ENCODE data around the gene RBX1.
"Not testable (repeated sequence)": the region's sequence is repeated elsewhere in the genome, so short reads cannot be mapped to it uniquely, and the experiment has no call there.

The RBX1 gene

DNA sequence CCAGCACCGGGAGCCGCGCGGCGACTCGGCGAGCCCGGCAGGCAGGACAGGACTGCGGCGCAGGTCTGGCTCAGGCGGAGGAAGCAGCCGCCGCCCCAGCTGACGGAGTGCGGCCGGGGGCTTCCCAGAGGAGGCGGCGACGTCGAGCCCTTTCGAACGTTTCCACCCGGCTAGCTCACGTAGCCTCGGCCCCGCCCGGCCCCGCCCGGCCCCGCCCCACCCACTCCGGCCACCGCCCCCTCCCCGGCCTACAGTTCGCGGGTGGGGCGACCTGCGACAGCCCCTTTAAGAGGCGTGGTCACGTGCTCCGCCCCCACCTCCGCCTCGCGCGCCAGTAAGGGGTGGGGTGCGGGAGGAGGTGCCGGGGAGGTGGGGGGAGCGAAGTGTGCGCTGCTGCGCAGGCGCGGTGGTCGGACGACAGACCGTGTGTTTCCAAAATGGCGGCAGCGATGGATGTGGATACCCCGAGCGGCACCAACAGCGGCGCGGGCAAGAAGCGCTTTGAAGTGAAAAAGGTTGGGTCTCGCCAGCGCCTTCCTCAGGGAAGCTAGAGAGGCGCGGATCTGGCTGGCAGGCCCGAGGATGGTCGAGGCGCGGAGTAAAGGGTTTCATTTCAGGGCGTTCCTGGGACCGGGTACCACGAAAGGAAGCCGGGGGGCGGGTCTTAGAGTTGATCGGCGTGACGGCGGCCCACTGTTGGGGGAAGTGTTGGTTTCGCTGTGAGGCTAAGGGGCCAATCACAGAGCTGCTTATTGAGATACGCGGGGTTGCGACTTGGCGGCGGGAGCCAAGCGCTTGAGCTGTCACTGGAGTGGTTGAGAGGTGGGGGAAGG, at the start of gene RBX1:
TSS of gene RBX1 (plus strand) at position 417 of the 833 bp plus-strand sequence. CDS start at position 438, 21 bp downstream.
- peak; percentile 99 for DNase-seq (ENCODE audit: low spot score)

DNA sequence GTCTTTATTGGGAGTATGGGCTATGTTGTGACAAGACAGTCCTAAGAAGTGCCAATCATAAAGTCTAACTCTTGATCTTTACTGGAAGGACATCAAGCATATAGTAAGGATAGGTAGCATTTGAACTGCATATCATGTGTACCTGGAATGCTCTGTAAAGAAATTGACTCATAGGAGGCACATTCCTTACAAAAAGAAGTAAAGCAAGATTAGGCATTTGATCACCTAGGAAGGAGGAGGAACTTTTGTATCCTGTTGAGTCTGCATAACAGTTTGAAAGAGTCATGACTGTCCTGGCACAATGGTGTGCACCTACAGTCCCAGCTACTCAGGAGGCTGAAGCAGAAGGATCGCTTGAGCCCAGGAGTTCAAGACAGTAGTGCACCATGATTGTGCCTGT, 47.1 kb upstream of the RBX1 start:
- DNase-seq (ENCODE audit: low spot score) = no peak

DNA sequence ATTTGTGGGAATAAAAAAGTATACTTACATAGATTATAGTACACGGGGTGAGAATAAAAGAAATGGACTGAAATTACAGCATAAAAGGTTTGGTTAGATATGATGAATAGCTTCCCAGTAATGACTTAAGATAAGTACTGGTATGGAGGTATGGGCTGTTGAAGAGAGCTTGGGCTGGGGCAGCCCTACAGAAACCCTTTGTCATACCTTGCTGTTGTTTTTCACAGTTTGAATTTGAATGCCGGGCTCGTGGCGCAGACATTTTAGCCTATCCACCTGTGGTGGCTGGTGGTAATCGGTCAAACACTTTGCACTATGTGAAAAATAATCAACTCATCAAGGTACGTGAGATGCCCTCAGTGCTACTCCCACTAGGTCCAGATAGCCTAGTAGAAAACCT, 42.3 kb upstream of the RBX1 start:
- DNase-seq (ENCODE audit: low spot score) = no peak

DNA sequence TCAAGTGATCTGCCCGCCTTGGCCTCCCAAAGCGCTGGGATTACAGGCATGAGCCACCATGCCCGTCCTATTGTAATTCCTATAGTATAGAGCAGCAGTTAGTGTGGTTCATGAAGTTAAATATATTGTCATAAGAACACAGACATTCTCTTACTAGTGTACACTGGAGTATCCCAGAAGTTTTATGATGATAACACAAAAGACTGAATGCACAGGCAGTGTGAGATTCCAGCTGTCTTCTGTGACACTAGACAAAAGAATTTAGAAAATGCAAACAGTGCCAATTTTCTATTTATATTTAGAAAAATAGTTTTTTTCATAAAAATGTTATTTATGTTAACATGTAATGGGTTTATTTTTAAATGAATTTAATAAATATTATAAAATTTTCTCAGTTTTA, 39.4 kb upstream of the RBX1 start:
- no peak for DNase-seq (ENCODE audit: low spot score)

DNA sequence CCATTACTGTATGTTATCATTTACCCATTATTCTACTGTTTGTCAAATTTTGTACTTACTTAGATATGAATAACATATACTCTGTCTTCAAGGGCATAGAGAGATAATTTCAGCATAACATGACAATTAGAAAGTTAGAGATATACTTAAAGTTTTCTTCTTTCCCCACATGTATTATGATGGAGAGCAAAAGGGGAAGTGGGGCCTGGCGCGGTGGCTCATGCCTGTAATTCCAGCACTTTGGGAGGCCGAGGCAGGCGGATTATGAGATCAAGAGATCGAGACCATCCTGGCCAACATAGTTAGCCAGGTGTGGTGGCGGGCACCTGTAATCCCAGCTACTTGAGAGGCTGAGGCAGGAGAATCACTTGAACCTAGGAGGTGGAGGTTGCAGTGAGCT, 38.2 kb upstream of the RBX1 start:
- not testable (repeated sequence) for DNase-seq (ENCODE audit: low spot score)

DNA sequence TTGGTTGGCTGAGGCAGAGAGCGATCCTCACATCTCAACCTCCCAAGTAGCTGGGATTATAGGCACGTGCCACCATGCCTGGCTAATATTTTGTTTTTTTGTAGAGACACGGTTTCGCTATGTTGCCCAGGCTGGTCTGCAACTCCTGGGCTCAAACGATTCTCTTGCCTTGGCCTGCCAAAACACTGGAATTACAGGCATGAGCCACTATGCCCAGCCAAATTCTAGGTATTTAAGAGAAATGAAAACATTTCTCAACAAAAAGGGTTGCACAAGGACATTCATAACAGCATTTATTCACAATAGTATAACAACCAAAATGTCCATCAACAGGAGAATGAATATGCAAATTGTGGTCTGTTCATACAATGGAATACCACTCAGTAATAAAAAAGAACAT, 31.7 kb upstream of the RBX1 start:
- DNase-seq (ENCODE audit: low spot score) = no peak

DNA sequence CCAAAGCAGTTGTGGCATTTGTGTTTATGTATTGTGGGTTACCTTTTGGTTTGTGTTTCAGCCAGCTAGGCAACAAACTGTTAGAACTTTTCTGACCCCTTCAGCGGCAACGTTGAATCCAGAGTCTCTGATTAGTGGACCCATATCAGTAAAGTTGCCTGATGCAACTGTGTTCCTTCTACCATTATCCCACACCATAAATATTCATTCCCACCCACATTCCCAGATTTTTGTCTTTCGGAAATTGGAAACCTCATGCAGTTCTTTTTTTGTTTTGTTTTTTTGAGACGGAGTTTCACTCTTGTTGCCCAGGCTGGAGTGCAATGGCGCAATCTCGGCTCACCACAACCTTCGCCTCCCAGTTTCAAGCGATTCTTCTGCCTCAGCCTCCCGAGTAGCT, 30.7 kb upstream of the RBX1 start:
- DNase-seq (ENCODE audit: low spot score) = no peak

DNA sequence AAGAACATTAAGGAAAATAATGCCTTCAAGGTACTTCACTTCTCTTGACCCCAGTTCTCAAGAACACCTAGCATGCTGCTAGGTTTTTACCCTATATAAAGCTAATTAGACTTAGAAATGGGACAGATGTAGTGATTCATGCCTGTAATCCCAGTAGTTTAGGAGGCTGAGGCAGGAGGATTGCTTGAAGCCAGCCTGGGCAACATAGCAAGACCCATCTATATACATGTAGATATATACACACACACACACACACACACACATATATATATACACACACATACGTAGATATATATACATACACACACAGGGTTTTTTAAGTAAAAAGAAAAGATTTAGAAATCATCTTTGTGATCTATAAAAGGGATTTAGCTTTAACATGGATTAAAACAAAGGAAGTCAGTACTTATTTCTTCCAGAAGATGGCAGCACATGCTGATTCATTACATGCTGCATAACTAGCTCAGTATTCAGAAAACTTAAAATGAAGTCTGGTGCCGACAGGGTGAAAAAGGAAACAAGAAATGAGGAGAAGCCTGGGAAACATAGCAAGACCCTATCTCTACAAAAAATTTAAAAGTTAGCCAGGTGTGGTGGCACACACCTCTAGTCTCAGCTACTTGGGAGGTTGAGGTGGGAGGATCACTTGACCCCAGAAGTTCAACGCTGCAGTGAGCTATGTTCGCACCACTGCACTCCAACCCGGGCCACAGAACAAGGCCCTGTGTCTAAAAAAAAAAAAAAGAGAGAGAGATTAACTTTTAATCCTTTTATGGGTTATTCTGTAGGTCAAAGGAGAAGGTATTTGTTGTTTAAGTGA, 28.5 kb upstream of the RBX1 start:
- peak; percentile 51 for DNase-seq (ENCODE audit: low spot score)

DNA sequence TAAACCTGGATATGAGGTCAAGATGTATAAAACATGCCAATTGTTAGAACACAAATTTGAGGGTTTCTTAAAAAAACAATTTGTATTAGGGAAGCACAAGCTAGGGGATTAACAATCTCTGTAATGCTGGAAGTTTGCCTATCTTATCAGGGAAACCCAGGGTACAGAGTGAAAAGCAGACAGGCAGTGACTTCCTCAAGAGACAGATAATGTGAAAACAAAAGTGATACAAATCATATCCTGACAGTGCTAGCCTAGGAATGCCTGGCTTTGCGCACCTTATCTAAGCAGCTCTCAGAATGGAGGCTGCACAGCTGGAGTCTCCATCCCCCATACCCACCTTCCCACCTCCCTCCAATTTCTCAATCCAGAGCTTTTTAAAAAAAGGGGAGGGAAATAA, 22.5 kb upstream of the RBX1 start:
- no peak for DNase-seq (ENCODE audit: low spot score)

DNA sequence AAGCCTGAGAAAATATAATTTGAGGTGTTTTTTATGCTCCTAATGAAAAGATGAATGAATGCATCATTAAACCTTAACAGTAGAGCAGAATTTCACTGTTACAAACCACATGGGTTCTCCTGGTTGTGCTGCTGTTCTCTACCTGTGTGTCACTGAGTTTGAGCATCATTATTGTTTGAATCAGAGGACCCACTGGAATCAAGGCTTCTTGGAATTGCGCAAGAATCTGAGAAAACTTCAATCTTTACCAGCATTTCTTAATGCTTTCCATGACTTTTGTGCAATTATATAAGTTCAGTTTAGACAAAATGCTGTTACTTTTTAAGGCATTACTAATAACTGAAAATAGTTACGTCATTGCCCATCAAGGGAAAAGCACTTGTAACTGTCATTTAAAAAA, 18.8 kb upstream of the RBX1 start:
- DNase-seq (ENCODE audit: low spot score) = no peak

DNA sequence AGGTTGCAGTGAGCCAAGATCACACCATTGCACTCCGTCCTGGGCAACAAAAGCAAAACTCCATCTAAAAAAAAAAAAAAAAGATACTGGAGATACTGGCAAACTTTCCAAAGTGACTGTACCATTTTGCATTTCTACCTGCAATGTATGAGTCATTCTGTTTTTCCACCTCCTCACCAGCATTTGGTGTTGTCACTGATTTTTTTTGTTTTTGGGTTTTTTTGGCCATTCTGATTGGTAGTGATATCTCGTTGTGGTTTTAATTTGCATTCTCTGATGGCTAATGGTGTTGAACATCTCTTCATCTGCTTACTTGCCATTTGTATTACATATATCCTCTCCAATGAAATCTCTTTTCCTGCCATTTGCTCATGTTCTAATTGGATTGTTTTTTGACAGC, 12.0 kb upstream of the RBX1 start:
- no peak for DNase-seq (ENCODE audit: low spot score)

DNA sequence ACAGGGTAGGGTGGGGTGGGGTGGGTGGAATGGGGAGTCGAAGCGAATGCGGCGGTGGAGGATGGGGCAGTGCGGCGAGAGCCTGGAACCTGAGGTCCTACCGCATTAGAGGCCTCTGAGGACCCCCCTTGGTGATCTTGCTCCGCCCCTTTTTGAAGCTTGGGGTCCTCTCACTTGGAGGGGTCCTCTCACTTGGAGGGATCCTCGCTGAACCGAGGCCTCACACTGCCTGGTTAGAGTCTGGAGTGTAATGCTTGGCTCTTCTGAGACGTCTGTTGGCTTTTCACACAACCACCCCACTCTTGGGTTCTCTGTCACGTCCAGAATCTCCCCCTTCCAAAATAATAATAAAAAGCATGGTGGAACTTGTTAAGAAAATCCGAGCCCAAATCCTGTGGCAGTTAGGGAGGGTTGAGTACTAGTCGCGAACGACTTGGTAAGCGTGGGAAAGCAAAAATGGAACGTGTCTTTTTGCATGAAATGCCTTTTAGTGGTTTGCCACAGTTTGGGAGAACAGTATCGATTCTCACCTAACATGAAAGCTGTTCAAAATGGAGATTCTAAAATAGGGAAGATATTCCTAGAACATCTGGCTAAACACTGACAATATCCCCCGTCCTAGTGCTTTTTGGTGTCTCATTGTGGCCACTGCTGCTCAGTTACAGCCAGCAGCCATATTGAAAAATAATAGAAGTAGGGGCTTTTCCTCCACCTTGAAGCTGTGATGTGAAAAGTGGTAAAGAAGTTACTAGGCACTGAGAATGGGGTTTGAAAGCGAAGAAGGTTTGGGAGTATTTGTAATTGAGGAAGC, 822 bp downstream of the RBX1 start:
- no peak for DNase-seq (ENCODE audit: low spot score)

DNA sequence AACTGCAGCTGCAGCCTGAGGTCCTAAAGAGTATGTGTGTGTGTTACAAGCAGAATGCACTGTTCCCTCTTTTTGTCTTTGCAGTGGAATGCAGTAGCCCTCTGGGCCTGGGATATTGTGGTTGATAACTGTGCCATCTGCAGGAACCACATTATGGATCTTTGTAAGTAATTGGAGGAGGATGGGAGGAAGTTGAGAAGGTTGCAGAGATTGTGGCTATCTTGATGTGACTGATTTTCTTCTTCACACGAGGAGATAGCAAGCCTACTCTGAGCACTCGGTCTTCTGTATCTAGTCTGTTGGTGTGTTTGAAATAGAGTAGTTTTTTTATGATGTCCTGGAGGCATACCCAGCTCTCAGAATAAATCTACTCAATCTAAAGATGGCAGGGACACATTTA, 2.3 kb downstream of the RBX1 start:
- no peak for DNase-seq (ENCODE audit: low spot score)

DNA sequence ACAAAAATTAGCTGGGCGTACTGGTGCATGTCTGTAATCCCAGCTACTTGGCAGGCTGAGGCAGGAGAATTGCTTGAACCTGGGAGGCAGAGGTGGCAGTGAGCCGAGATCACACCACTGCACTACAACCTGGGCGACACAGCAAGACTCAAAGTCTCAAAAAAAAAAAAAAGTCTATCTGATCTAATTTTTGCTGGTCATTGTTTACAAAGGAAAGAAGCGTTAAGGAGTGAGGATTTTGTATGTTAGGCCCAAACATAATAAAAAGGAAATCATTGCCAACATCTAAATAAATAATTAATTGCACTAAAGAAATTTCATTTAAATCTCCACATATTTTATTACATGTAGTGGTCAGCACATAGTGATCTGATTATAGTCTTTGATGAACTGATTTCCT, 2.9 kb downstream of the RBX1 start:
- DNase-seq (ENCODE audit: low spot score) = no peak

DNA sequence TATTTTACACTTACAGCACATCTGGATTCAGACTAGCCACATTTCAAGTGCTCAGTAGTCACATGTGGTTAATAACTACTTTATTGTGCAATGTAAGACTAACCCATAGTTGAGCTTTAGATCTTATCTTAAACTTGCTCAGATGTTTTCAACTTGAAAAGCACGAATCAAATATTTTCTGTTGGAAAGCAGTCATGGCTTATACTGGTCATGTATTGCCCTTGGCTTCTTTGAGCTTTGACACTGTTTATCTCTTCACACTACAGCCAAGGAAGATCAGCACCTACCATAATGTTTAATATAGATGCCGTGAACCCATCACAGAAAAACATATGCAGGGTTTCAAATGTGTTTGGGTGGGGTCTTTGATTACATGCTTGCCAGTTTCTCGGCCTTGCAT, 4.4 kb downstream of the RBX1 start:
- DNase-seq (ENCODE audit: low spot score) = no peak

DNA sequence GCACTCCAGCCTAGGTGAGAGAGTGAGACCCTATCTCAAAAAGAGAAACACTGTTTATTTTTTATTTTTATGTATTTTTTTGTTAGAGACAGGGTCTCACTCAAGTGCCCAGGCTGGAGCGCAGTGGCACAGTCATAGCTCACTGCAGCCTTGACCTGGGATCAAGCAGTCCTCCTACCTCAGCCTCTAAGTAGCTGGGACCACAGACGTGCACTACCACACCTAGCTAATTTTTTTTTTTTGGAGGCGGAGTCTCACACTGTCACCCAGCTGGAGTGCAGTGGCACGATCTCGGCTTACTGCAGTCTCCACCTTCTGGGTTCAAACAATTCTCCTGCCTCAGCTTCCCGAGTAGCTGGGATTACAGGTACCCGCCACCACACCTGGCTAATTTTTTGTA, 6.4 kb downstream of the RBX1 start:
- no peak for DNase-seq (ENCODE audit: low spot score)

DNA sequence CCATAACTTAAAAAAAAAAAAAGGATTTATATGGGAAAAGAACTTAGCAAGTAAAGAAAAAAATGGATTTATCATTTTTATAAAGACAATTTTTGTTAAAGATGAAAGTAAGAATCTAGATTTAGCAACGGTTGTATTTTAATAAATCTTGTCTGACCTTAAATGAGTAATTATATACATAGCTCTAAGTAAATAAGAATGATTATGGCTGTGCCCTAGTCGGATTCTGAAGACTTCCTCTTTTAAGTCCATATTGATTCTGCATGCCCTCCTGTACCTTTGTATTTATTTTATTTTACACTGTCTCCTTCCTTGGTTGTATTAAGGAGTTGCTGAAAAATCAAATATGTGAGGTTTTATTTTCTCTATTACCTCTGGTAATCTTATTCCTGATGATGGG, 7.1 kb downstream of the RBX1 start:
- no peak for DNase-seq (ENCODE audit: low spot score)

DNA sequence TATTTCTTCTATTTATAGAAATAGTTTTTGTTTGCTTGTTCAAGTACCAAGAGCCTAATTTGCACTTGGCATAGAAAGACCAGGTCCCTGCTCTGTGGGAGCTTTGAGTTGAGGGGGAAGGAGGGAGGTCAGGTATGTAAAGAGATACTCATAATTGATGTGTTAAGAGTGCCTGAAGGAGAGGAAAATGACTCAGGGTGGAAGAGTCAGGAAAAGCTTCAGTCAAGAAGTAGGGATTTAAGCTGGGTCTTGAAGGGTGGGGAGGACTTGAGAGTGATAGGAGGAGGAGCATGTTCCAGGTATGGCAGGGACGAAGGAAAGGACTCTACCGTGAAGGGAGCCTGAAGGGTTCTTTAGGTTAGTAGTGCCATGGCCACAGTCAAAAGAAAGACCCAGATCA, 9.0 kb downstream of the RBX1 start:
- DNase-seq (ENCODE audit: low spot score) = no peak

DNA sequence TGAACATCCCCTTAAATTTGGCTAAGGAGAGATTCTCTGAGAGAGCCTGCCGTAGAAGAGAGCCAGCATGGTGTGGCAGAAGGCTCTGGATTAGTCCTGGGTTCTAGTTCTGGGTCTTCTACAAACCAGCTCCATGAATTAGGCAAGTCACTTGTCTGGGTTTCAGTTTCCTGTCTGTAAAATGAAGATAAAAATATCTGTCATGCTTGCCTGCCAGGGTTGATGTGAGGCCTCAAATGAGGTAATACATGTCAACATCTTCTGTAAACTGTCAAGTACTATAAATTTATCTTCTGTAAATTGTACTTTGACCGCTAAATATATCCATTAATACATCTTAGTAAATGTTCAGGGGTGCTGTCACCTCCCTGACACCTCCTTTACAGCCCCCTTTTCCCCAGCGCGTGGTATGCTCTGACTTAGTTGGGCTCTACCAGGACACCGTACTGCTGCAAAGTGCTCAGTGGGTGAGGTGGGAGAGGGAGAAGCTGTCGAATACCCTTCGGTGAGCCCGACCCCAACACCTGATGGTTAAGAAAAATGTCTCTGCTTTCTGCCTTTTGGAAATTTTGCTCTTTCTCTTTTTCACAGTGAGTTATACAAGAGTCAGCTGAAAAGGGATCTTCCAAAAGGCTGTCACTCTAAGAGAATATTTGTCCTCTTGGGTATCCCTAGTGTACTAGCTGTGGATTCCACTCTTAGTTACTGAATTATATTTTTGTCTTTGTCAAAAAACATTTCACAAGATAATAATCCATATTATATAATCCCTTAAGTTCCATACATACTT, 15.0 kb downstream of the RBX1 start:
- no peak for DNase-seq (ENCODE audit: low spot score)

DNA sequence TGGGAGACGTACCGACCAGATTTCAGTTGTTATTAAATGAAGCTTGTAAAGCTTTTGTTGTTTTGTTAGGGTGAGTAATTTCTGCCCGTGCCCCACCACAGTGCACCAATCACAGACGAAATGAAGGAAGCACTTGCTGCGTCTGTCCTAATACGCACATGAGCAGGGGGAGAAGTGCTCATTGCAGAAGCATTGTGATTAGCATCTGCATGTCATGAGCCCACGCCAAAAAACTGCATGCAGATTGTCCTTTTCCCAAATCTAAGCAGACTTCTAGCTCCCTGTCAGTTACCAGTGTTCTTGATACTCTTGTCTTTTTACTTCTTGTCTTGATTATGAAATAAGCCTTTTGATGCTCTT, 15.5 kb downstream of the RBX1 start:
- no peak for DNase-seq (ENCODE audit: low spot score)

DNA sequence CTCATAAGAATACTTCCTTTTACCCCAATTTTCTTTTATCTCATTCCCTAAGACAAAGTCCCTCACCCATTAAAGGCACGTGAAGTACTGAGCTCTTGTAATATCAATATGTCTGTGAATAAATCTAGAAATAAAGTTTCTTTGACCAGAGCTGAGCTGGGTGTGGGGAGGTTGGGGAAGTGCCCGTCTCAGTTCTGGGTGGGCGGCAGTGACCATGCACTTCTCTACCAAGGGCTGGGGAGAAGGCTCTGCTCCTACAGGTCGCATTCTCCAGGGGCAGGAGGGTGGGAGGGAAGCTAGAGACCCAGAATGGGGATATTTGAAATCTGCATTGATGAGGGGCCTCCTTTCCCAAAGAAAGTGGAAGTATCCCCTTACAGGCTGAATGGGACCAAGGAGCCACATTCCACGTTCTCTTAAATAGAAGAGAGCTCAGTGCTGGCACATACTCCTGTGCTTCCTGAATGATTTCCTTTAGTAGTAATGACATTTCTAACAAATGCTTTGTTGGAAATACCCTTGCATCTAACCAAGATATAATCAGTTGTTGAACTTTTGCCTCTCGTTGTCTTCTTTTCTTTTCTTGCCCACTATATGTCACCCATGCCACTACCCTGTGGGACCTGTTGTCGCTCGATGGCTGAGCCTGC, 16.1 kb downstream of the RBX1 start:
- no peak for DNase-seq (ENCODE audit: low spot score)

Measured in D341Med (cell line).